Heart left ventricle (tissue), 16 donors: ENCODE measurements around the gene INHBC. TPM values are rescaled to one million over a fixed set of nuclear protein-coding genes. Genes with fewer than 3 reads are reported as not detected.

ENCODE experiments used
- ATAC-seq, 4 donors: fragments of 200-7000 bp; cut with Tn5 transposase; one replicate each; pipeline ENCODE4 v1.9.1; 2020 to 2022; ENCODE audit warnings: moderate library complexity in 4 of 4, mild to moderate bottlenecking in 3 of 4, moderate number of reproducible peaks in 1 of 4
- DNase-seq, 5 donors: peaks; one replicate each; pipeline ENCODE4 v3.0.0-alpha.2; 2020
- H3K27ac ChIP-seq, 12 donors: fragments of 200-600 bp; sonication (generic) in 4 of 12; one replicate each; pipeline versions ENCODE4 v1.5.0 to v1.8.0; 2016 to 2022; ENCODE audit warnings: mild to moderate bottlenecking in 2 of 12
- H3K27me3 ChIP-seq, 9 donors: fragments of 200-600 bp; sonication (generic) in 2 of 9; one replicate each; pipeline versions ENCODE4 v1.5.1 to v1.8.0; 2016 to 2022; ENCODE audit warnings: mild to moderate bottlenecking in 3 of 9
- H3K36me3 ChIP-seq, 9 donors: fragments of 200-600 bp; sonication (generic) in 2 of 9; one replicate each; pipeline versions ENCODE4 v1.5.0 to v1.8.0; 2018 to 2022; ENCODE audit warnings: mild to moderate bottlenecking in 2 of 9
- H3K4me1 ChIP-seq, 12 donors: fragments of 200-600 bp; sonication (generic) in 4 of 12; one replicate each; pipeline versions ENCODE4 v1.5.0 to v1.8.0; 2016 to 2022; ENCODE audit warnings: mild to moderate bottlenecking in 3 of 12
- H3K4me3 ChIP-seq, 12 donors: fragments of 200-600 bp; sonication (generic) in 4 of 12; one replicate each; pipeline versions ENCODE4 v1.5.0 to v1.8.0; 2017 to 2022; ENCODE audit warnings: mild to moderate bottlenecking in 9 of 12, moderate library complexity in 4 of 12
- H3K9me3 ChIP-seq, 12 donors: fragments of 200-600 bp; sonication (generic) in 4 of 12; one replicate each; pipeline versions ENCODE4 v1.5.0 to v1.8.0; 2016 to 2022; ENCODE audit warnings: mild to moderate bottlenecking in 1 of 12
- POLR2A ChIP-seq, 2 donors: fragments of 450-650 bp; IDR thresholded peaks; one replicate each; pipeline ENCODE4 v1.6.1; 2017; ENCODE audit warnings: antibody characterized with exemption in 2 of 2, mild to moderate bottlenecking in 2 of 2, moderate library complexity in 2 of 2
- WGBS, 4 donors: extraction: QIAGEN DNeasy Blood & Tissue Kit in 2 of 4; methylation state at CpG; one replicate each; pipeline versions ENCODE4 v1.1.5 to v1.1.7; 2013 to 2018; 5-methylcytosine and 5-hydroxymethylcytosine counted together
- intact Hi-C, 10 donors: fragments of 100-400 bp; cut with DNase I; formaldehyde crosslinking; loops; one replicate each; pipeline versions ENCODE4 v1.11.1 to v1.14.2; 2022
- polyA plus RNA-seq, 2 donors: library from polyadenylated mRNA; stranded (reverse); fragments of 200-250 nt; gene quantifications; one replicate each; pipeline ENCODE4 v1.2.3, GENCODE V29; 2013
- total RNA-seq, 9 donors: library from RNA; depleted of rRNA in 2 of 9; stranded (reverse); fragments of >200 nt in 2 of 9; fragmentation: NEBNext Ultra II Directional in 3 of 9; extraction: Animal tissue kit (Norgen Biotek cat#: 25700) in 3 of 9; gene quantifications; one replicate each; pipeline versions ENCODE4 v1.1.0 to v1.2.4, GENCODE V29; 2016 to 2023
- TF ChIP-seq, protein P1 (sequence below), 12 donors: fragments of 200-600 bp; sonication (generic) in 4 of 12; IDR thresholded peaks; one replicate each; pipeline versions ENCODE4 v1.5.0 to v1.8.0; 2018 to 2022; ENCODE audit warnings: antibody characterized with exemption in 12 of 12, mild to moderate bottlenecking in 5 of 12
- donor health status: ischemic (EF 13 %, LVEDD 7.1; RV severe dilation, severe dysfunction).
- donor health status: healthy with polysubstance abuse.
- donor health status: DM: no; HTN: yes; CAD: no.
- donor health status: DM: no; HTN: no; CAD: no.
- donor health status: ischemic (EF 25% LVEDD 6.9; RV normal size, moderate dysfunction).
- donor health status: ischemic (EF 25% LVEDD 5.7; RV mildly dilated, moderate dysfunction).
- donor health status: healthy.
- donor health status: DM: yes; HTN: yes; CAD: no.
- donor health status: ischemic (EF 35%, LVEDD 5.7; RV mildly dilated, moderate dysfunction).
- donor health status: nonischemic (EF 11% LVEDD 7.7; RV severe dilation, severe dysfunction).
- donor health status: DM: yes; HTN: yes; CAD: no.
- donor health status: PGD.
- donor health status: ischemic (EF 29% LVEDD 5.4; RV normal size, mild dysfunction).
- donor health status: nonischemic (EF 23%, LVEDD 6.1; RV moderate dilation, normal function).

INHBC gene
- total and polyA plus RNA-seq, 11 donors, result 0.03 to 0.27 TPM; not detected in 9

DNA sequence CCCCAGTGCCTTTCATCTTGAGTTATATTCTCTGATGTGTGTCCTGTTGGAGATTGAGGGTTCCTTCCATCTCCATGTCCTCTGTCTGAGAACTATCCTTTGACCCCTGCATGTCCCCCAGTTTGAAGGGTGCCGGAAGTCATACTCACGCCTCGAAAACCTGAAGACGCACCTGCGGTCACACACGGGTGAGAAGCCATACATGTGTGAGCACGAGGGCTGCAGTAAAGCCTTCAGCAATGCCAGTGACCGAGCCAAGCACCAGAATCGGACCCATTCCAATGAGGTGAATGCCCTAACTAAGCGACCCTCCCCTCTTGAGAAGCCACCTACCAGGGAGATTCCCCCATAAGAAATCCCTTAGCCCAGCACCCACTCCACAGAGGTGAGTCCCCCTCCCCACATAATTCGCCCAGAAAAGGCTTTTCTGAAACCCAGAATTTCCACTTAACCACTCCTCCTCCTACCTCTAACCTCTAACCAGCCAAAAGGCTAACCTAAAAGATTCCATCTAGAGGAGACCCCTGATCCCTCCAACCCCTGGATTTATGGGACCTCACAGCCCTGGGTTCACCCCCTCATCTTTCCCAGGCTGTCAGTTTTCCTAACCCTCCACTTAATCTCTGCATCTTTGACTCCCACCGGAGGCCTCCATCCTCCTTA lies 32.8 kb downstream of the INHBC start:
- TF ChIP-seq POLR2A (IDR thresholded peaks at IDR 0.05), result no peak
- TF ChIP-seq, protein P1, sequence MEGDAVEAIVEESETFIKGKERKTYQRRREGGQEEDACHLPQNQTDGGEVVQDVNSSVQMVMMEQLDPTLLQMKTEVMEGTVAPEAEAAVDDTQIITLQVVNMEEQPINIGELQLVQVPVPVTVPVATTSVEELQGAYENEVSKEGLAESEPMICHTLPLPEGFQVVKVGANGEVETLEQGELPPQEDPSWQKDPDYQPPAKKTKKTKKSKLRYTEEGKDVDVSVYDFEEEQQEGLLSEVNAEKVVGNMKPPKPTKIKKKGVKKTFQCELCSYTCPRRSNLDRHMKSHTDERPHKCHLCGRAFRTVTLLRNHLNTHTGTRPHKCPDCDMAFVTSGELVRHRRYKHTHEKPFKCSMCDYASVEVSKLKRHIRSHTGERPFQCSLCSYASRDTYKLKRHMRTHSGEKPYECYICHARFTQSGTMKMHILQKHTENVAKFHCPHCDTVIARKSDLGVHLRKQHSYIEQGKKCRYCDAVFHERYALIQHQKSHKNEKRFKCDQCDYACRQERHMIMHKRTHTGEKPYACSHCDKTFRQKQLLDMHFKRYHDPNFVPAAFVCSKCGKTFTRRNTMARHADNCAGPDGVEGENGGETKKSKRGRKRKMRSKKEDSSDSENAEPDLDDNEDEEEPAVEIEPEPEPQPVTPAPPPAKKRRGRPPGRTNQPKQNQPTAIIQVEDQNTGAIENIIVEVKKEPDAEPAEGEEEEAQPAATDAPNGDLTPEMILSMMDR (IDR thresholded peaks at IDR 0.05), result no peak
- intact Hi-C loops, result loop anchor here in 2 of 10 donors (10.0 kb wide), 1 partner anchor 157 kb away; no protein-coding TSS in a partner anchor

DNA sequence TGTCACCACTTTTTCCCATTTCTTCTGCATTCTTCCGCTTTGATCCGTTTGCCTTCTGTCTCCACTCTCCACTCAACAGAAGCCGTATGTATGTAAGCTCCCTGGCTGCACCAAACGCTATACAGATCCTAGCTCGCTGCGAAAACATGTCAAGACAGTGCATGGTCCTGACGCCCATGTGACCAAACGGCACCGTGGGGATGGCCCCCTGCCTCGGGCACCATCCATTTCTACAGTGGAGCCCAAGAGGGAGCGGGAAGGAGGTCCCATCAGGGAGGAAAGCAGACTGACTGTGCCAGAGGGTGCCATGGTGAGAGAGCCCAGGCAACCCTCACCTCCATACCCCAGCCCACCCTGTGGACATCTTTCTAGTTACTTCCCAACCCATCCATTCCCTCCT lies 33.3 kb downstream of the INHBC start:
- H3K36me3 ChIP-seq, result peaks cover 0 to 48% (median 0%) of the 10 kb centered on the region in 9 donors
- H3K4me1 ChIP-seq, result peaks cover 0 to 2% (median 0%) of the 10 kb centered on the region in 12 donors
- DNase-seq (no peak), ATAC-seq (no peak)
- peaks cover 0 to 18% (median 5%) of the 10 kb centered on the region in 9 donors for H3K27me3 ChIP-seq
- 73 to 83% (median 81%) methylated on average over 11 of the region's 11 CpGs for WGBS, 4 donors
- intact Hi-C loops, result loop anchor here in 2 of 10 donors (10.0 kb wide), 1 partner anchor 157 kb away; no protein-coding TSS in a partner anchor
- no peak overlapping the region for H3K27ac ChIP-seq
- no peak overlapping the region for H3K4me3 ChIP-seq
- TF ChIP-seq POLR2A (IDR thresholded peaks at IDR 0.05), result no peak
- TF ChIP-seq, protein P1 (IDR thresholded peaks at IDR 0.05), result no peak
- no peaks in the 10 kb centered on the region for H3K9me3 ChIP-seq

More for the DNA sequence above, 32.8 kb downstream of the INHBC start:
- no peak overlapping the region for H3K4me3 ChIP-seq
- peaks cover 0 to 8% (median 2%) of the 10 kb centered on the region in 12 donors for H3K4me1 ChIP-seq
- ATAC-seq (no peak), DNase-seq (no peak)
- peaks cover 0 to 42% (median 0%) of the 10 kb centered on the region in 9 donors for H3K36me3 ChIP-seq
- peaks cover 0 to 17% (median under 1%) of the 10 kb centered on the region in 9 donors for H3K27me3 ChIP-seq
- 80 to 85% (median 84%) methylated on average over 10 to 12 of the region's 12 CpGs for WGBS, 4 donors
- H3K27ac ChIP-seq, result no peak overlapping the region
- no peaks in the 10 kb centered on the region for H3K9me3 ChIP-seq

DNA sequence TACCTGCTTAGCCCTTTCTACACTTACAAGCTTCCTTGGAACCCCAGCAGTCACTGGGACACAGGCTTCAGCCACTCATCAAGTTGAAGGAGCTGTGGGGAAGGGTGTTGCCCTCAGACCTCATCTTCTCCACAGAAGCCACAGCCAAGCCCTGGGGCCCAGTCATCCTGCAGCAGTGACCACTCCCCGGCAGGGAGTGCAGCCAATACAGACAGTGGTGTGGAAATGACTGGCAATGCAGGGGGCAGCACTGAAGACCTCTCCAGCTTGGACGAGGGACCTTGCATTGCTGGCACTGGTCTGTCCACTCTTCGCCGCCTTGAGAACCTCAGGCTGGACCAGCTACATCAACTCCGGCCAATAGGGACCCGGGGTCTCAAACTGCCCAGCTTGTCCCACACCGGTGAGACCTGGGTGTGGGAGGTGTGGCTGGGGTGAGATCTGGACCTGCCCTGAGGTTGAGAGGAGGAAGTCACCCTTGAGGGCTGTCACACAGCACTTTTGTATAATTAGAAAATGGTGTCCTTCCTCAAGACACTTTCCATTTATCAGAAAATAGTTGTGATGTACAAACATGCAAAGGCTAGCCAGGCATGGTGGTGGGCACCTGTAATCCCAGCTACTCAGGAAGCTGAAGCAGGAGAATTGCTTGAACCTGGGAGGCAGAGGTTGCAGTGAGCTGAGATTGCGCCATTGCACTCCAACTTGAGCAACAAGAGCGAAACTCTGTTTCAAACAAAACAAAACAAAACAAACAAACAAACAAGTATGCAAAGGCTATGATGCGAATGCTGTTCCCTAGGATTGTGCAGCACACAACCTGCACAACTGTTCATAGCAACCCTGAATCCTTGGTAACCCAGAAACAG lies 34.9 kb downstream of the INHBC start:
- no peaks in the 10 kb centered on the region for H3K9me3 ChIP-seq
- H3K4me3 ChIP-seq, result no peak overlapping the region
- no peak for TF ChIP-seq POLR2A (IDR thresholded peaks at IDR 0.05)
- TF ChIP-seq, protein P1 (IDR thresholded peaks at IDR 0.05), result no peak
- ATAC-seq (no peak), DNase-seq (no peak)
- intact Hi-C loops, result loop anchor here in 2 of 10 donors (10.0 kb wide), 1 partner anchor 155 kb away; no protein-coding TSS in a partner anchor
- peaks cover 0 to 6% (median 0%) of the 10 kb centered on the region in 12 donors for H3K4me1 ChIP-seq
- 82 to 87% (median 85%) methylated on average over 10 of the region's 10 CpGs for WGBS, 4 donors
- peaks cover 0 to 32% (median 13%) of the 10 kb centered on the region in 9 donors for H3K27me3 ChIP-seq
- peaks cover 0 to 64% (median 0%) of the 10 kb centered on the region in 9 donors for H3K36me3 ChIP-seq
- no peak overlapping the region for H3K27ac ChIP-seq
